Stimulated activated CD8-positive, alpha-beta memory T cell treated with anti-CD3 and anti-CD28 coated beads, Interleukin-15, amount 100 ng/mL, for 4 hours (primary cell): Measurements from ENCODE around the gene ASTL.
"Not testable (repeated sequence)": the region's sequence is repeated elsewhere in the genome, so short reads cannot be mapped to it uniquely, and the experiment has no call there.

Source experiments
- DNase-seq, 2 donors: peaks; one replicate each; pipeline ENCODE4 v3.0.0-alpha.2; 2020; ENCODE audit warnings: low read depth in 2 of 2

The ASTL gene

DNA sequence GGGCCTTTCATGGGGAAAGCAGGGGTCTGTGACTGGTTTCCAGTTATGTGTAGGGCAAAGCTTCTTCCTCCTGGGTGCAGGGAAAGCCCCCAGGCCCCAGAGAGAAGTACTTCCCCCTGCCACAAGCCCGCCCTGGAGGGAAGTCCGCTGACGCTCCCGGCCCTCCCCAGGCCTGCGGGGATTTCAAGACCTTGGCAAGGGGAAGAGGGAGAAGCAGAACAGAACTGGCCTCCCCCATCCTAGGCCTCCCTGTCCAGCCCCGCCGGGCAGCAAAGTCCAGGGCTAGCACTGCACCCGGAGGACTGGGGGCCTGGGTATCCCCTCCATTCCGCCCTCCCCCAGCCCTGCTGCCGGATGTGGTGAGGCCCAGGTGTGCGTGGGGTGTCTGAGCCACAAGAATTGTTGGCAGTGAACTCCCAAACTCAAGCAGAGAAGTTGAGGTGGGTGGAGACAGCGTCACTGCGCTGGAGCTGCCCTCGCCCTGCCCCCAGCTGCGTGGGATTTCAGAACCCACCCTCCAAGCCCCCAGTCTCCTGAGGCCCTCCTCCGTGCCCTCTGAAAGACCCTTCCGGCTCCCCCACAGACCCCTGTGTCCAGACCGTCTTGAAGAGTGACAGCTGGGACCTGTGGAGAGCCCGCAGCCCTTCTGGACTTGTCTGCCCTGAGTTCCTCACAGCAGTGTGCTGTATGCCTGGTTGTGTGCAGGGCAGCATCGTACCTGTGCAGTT, 8.0 kb upstream of the ASTL start:
- DNase-seq: peak; percentile 84 to 88

DNA sequence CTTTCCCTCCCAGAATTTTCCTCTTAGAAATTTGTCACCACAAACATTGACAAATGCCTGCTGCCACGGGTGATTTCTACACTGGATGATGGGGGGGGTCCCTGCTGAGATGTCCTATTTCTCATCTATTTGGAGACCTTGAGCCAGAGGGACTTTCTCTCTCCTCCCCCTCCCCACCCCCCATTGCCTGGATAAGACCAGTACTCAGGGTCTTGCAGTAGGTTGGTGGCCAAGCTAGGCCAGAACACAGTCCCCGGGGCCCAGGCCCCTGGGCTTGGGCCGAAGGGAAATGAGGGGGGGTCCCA, 7.5 kb upstream of the ASTL start:
- DNase-seq: no peak

DNA sequence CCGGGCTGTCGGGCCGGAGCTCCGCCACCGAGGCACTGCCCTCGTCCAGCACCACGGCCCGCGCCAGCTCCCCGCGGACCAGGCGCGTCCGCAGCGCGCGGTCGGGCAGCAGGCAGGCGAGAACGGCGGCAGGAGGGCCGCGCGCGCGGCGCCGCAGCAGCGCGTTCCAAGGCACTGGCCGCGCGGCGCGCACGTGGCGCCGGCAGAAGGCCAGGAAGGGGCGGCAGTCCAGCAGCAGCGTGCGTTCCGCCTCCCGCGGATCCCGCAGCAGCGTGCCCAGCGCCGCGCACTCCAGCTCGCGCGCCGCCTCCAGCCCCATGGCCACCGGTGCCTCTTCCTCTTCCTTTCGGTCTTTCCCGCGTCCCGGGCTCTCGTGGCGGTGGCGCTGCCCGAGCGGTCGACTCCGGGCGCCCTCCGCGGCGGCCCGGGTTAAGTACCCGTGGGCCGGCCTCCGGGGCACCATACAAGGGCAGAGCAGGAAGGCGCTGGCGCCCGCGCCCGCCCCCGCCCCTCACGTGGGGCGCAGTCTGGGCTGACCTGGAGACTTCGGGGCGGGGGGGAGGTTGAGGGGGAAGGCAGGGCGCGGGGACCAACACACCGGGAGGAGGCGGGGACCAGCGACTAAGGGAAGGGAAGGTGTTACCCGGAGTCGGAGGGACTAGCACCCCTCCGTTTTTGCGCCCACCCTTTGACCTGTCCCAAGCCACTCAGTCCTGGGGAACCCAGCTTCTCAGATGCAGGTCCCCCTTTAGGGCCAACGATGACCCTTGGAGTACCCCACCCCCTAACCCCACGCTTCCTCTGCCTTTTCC, 6.9 kb upstream of the ASTL start, which contains the start of gene DUSP2:
TSS of gene DUSP2 (minus strand) at position 405 of the 812 bp plus-strand sequence. CDS start at position 319, 86 bp downstream.
- DNase-seq: peak; percentile 88 to 93

DNA sequence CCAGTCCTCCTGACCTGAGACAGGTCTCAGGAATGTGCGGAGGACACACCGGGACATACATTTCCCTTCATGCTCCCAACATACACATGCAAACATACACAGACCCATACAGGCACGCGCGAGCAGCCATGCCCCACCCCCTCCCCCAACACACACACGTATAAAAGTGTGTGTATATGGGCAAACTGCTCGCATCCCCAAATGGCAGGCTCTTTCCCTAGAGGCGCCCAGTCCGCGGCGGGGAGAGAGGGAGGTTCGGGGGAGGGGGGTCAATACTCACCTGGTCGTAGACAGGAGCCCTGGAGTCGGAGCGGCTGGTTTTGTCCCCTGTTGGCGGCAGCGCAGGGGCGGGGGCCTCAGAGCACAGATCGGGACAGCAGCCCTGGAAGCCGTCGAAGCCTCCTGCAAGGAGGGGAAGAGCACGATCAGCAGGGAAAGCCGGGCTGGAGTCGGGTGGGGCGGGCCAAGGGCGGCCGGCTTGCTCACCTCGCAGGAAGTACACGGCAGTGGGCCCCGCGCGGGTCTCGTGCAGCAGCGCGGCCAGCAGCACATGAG, 6.3 kb upstream of the ASTL start:
- no peak for DNase-seq

DNA sequence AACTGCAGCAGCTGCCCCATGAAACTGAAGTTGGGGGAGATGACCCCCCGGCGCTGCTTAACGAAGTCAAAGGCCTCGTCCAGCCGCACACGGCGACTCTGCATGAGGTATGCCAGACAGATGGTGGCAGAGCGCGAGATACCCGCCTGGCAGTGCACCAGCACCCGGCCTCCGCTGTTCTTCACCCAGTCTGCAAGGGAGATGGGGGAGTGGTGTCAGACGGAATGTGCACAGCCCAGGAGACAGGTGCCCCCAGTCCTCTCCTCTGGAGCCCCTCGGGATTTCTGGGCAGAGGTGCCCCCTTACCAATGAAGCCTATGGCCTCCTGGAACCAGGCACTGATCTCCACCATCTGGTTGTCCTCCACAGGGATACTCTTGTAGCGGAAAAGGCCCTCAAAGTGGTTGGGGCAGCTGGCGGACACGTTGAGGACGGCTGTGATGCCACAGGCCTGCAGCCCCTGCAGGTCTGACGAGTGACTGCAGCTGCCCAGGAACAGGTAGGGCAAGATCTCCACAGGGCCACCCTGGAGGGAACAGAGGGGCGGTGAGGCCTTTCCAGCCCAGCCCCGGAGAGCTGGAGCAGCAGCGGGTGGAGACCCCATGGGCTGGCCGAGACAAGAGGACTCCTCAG, 5.7 kb upstream of the ASTL start:
- DNase-seq: no peak

DNA sequence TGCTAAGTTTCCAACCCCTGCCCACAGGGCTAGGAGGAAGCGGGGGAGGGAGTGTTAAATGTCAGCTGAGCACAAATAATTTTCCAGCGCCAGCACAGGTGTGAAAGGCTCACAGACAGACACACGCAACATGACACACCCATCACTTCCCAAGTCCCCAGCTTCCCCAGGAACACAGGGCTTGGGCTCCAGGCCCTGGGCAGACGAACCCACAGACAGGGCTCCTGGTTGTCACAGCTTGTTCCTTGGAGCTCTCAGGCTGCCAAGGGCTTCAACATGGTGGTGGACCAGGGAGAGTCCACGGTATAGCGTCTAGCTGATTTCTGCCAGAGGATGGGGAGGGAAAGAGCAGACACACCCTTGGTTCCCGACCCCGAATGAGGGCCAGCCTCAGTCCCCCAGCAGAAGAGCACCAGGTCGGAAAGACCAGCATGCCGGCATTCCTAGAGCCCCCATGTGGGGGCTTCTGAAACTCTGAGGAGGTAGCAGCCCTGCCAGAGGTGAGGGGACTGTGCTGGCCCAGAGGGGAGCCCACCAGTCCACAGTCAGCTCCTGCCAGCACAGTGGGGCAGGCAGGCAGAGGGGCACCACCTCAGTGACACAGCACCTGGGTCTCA, 5.0 kb upstream of the ASTL start:
- DNase-seq: no peak

DNA sequence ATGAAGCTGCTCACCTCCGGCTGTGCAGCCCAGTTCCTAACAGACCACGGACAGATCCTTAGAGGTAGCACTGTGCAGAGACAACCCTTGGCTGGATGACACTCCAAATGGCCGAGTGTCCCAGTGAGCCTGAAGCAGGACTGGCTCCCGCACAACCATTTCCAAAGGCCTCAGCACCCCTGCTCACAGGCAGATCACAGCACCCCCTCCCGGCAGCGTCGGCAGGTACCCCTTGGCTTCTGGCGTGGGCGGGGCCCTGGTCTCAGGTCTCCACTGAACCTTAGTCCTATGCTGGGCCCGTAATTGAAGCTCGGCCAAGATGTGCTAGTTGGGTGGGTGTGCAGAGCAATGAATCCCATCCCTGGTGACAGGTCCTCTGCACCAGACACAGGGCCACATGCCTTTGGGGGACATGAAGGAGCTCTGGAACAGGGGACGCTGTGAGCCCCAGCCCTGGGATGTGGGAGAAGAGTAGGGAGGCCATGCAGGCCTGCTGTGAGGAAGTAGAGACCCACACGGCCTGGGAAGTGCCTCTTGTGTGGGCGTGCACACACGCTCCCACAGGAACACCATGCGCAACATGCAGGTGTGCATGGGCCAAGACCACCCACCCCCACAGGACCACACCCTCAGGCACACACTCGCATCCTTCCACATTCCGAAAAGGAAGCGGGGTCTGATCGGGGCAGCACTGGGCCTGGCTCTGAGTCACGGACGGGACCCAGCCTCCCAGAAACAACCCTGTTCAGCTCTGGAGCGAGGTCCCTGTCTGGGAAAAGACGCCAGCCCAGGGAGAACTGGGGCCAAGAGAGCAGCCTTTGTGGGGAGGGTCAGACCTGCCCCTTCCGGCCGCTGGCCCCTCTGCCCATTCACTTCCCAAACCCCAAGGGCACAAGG, 4.2 kb upstream of the ASTL start:
- peak; percentile 62 to 71 for DNase-seq

DNA sequence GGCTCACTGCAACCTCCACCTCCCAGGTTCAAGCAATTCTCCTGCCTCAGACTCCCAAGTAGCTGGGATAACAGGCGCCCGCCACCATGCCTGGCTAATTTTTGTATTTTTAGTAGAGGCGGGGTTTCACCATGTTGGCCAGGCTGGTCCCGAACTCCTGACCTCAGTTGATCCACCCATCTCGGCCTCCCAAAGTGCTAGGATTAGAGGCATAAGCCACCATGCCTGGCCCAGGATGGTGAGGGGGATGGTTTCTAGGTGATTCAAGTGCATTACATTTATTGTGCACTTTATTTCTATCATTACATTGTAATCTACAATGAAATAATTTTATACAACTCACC, 3.3 kb upstream of the ASTL start:
- DNase-seq: not testable (repeated sequence)

DNA sequence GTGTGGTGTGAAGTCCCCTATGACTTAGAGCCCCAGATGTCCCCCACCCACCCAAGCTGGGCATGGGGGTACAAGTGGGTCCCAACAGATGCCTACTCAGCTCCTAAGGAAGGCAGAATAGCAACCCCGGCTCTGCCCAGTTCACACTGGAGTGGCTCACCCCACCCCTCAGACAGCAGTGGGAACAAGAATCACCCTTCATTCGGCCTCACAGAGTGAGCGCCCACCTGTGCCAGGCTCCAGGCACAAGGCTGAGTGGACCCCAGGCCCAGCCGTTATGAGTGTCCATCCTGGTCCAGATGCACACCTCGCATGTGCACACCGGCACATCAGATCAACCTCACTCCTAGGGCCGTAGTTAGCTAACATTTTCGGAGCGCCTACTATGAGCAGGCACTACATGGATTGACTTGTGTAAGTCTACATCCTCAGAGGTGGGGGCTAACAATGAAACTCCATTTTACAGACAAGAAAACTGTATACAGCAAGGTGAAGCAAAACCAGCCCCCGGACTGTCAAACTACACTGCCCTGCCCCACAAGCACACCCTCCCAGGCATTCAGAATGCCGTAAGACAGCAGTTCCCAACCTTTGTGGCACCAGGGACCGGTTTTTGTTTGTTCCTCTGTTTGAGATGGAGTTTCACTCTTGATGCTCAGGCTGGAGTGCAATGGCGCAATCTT, 2.8 kb upstream of the ASTL start:
- no peak for DNase-seq

DNA sequence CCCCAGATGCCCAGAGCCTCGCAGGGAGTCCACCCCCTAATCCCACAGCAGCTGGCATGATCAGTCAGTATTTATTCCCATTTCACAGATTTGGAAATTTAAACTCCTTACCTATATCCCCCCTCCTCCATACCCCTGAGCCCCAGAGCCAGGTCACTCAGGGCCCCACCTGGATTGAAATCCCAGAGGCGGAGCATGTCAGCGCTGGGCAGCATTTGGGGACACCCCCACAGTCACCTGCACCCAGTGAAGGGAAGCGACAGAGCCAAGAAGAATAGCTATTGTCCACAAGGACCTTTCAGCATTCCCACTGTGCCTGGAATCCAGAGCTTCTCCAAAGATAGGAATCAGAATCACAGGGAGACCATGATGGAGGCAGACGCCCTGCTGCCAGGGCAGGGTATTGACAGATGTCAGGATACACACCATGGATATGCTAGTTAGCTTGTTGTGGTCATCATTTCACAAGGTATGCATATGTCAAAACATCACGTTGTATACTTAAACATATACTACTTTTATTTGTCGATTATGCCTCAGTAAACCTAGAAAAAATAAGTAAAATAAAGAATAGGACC, 968 bp upstream of the ASTL start:
- DNase-seq: no peak

DNA sequence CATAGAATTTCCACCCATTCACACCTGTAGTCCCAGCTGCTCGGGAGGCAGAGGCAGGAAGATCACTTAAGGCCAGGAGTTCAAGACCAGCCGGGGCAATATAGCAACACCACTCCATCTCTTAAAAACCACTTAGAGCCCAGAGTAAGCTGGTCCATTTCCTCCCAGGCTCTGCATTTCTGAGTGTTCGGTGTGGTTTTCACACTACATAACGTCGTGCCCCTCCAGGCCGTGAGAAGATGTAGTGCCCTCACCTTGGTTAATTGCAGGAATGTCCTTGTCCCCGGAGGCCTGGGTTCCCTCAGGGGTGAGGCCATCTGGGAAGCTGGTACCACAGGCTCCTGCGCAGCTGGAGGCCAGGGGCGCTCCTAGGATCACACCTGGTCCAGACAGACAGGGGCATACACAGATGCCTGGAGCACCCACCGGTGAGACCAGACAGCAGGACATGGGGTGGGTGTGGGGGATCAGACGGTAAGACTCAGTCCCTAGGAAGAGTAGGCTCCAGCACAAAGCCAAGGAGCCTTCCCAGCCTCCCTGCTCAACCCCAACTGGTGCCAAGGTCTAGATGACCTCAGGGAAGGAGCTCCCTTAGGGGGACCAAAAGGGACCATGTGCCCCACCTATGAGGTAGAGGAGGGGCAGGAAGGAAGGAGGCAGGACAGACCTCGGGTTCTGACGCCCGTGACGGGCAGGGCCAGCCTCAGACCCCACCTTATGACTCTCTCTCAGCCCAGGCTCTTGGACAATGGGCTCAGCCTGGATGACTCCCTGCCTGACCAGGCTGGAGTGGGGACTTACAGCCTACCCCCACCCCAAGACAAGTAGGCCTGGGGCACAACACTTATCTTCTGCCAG, 752 bp downstream of the ASTL start:
- no peak for DNase-seq

DNA sequence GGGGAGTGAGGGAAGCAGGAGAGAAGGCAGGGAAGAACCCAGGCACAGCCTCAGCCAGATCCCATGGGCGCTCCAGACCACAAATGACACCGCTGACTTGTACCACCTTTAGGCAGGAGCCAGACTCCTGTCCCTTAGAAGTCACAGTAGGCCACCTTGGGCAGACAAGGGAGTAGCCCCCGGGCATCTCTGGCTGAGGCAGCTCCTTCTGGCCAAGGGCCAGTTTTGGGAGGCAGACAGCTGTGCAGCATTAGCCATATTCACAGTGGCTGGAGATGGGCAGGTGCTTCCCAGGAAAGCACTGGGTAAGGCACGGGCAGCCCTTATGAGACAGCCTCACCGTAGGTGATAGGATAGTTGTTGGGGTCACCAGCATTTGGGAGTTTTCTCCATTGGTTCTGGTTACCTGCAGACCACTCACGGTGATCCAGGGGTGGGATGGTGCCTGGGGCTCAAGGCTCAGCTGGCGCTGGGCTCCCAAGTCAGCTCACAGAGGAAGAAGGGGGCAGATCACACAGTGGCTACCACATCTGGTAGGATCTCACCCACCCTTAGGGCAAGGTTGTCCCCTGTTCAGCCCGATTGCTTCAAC, 2.1 kb downstream of the ASTL start:
- no peak for DNase-seq

DNA sequence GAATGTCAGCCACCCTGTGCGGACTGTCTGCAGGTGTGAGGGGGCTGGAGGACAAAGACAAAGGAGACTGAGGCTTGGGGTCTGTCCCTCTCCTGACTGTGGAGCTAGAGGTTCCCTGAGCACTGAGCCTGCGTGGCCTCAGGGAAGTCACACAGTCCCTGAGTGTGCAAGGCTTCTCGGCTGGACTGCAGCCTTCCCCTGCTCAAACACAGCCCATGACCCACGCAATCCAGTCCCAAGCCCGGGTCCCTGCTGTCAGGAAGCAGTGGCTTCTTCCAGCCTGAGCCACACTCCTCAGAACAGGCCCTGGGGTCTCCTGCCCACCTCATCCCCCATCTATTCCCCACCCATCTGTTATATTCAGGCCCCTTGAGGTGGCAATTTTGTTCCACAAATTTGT, 2.7 kb downstream of the ASTL start:
- no peak for DNase-seq

DNA sequence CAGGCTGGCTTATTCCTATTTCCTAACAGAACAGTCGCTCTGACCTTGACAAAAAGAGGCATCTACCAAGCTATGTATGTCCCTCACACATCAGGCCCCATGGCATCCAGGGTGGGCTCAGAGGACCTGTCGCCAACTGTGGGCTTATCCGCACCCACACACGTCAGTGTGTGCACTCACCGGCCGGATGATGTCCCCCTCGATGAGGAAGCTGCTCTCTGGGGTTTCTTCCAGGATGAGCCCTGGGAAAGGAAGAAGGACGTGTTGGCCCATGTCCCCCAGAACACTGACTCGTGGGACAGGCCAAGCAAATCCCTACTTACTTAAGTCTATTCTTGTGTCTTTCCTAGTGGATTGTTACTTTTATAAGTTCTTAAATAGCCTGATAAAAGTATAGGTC, 3.1 kb downstream of the ASTL start:
- no peak for DNase-seq

DNA sequence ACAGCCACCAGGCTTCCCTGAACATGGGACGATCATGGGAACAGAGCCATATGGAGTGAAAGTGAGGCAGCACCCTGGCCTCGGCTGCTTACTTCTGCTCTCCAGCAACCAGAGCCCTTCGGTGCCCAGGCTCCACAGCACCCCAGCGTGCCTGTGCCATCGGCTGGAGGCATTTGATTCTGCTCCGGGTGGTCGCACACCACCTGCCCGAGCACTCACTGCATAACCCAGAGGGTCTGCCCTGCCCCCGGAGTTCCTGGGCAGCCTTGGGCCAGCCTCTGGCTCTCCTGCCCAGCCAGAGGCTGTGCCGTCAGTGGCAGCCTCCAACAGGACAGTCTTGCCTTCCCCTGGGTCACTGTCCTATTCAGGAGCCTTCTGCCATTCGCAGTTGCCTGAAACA, 3.9 kb downstream of the ASTL start:
- no peak for DNase-seq

DNA sequence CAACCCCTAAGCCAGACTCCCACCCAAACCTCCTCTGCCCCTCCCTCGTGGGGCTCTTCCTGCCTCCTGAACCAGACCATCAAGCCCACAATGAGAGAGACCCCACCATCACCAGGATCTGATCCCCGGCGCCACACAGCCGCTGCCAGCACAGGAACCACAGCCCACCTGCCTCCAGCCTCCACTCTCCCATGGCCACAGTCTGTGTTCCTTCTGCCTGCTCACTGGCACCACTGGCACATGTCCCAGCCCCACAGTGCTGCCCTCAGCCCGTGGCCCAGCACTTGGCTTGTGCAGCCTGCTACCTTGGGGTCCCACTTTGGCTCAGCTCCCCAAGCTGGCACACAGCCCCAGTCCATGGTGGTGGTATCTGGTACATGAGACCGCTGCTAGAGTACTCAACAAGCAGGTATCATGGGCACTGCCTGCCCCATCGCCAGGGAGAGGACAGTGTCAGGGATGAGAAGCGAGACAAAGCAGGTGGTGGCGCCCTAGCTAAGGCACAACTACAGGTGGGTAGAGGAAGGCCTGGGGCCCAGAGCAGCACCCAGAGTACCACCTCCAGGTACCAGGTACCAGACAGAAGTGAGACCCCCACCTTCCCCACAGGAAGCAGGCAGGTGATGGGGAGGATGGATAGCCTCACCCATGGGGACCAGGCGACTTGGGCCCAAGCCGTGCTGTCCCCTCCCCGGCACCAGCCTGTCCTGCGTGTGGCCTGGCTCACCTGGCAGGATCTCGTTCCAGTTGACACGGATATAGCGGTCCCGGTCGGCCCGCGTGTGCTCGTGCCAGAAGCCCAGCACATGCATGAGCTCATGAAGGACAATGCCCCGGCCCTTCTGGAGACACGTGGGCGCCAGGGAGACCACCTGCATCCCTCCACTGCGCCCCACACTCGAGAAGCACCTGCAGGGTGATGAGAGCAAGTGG, 6.2 kb downstream of the ASTL start:
- no peak for DNase-seq

DNA sequence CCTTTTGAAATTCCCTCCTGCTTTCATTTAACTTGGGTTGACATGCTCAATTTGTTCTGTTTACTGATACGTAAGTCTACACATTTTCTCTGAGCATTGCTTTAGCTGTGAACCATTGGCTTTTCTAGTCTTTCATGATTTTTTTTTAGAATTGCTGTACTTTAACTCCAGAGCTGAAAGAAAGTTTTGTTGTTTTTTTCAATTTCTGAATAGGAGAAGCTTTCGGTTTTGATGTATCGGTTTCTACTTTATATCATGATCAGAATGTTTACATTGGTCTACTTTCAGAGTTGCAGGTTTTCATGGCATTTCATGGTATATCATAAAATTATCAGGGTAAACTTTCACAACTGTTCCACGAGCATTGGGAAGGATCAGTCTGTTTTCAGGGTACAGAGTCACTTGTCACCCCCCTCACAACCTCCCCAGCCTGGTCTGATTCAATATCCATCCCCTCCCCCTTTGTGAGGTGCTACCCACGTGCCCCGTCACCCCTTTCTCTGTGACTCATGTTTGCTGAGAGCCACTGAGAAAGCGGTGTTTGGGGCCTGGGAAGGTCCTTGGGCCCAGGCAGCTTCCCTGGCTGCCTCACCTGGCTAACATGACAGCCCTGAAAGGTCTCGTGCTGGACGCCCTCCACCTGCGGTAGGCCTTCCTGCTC, 7.0 kb downstream of the ASTL start:
- DNase-seq: no peak
